ENCODE results near the gene PTTG1IP.

Gene PTTG1IP

DNA sequence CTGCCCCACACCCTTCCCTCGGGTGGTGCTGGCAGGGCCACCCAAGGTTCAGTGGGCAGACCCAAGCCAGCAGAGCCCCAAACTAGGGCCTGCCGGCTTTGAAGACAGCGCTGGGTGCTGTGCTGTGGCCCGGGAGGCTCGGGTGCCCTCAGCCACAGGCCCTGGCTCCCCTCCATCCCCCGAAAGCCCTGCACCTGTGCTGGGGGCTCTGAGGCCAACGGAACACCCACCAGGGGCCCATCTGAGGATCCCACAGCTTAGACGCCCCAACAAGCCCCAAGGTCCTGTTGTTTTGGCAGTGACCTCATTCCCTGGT is 38.6 kb upstream of the PTTG1IP start:
- DNase-seq (ENCODE audit: low read depth) = no peak
- H3K4me3 ChIP-seq (ENCODE audit: control insufficient read depth, low read depth, low read length) = no peak overlapping the region
- TF ChIP-seq, protein P1, sequence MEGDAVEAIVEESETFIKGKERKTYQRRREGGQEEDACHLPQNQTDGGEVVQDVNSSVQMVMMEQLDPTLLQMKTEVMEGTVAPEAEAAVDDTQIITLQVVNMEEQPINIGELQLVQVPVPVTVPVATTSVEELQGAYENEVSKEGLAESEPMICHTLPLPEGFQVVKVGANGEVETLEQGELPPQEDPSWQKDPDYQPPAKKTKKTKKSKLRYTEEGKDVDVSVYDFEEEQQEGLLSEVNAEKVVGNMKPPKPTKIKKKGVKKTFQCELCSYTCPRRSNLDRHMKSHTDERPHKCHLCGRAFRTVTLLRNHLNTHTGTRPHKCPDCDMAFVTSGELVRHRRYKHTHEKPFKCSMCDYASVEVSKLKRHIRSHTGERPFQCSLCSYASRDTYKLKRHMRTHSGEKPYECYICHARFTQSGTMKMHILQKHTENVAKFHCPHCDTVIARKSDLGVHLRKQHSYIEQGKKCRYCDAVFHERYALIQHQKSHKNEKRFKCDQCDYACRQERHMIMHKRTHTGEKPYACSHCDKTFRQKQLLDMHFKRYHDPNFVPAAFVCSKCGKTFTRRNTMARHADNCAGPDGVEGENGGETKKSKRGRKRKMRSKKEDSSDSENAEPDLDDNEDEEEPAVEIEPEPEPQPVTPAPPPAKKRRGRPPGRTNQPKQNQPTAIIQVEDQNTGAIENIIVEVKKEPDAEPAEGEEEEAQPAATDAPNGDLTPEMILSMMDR (conservative IDR thresholded peaks at IDR 0.05; ENCODE audit: control insufficient read depth, insufficient read depth, low read depth, low read length) = no peak

DNA sequence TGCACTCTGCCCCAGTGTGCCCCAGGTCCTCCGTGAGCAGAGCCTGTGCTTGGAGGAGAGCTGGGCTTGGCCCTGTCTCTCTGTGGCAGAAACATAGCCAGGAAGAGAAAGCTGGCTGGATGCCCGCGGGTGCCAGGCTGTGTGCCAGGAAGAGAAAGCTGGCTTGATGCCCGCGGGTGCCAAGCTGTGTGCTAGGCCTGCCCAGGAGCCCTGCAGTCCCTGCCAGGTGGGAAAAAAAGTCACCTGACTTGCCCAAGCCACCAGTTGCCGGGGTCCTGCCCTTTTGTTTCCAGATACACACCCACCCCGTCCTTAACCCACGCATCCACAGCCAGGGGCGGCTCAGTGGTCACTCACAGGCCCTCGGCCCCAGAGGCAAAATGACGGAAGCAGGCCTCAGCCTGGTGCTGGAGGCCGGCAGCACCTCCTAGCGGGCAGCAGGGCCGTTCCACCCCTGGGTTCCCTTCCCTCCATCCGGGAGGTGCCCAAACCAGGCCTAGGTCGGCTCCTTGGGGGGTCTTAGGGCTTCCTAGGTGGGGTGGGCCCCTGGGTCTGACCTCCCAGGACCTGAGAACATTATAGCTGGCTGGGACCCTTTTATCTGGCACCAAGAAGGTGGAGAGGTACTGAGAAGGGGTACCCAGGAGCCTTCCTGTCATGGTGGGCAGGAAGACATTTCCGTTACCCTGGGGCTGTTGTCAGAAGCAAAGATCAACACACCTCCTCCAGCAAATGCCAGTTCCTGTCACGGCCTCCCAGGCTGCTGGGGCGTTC is 38.1 kb upstream of the PTTG1IP start:
- H3K4me3 ChIP-seq (ENCODE audit: control insufficient read depth, low read depth, low read length) = no peak overlapping the region
- DNase-seq (ENCODE audit: low read depth) = no peak

DNA sequence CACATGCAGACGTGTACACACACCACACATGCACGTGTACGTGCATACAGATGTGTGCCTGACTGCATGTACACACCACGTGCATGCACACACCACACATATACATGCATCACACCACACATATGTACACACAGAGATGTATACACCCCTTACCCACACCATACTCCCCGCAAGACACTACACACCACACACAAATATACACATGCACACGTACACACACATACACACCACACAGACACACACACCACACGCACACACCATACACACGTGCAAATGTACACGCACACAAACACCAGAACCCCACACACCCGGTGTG is 37.5 kb upstream of the PTTG1IP start:
- no peak overlapping the region for H3K4me3 ChIP-seq (ENCODE audit: control insufficient read depth, low read depth, low read length)
- no peak for DNase-seq (ENCODE audit: low read depth)
- TF ChIP-seq, protein P1 (conservative IDR thresholded peaks at IDR 0.05; ENCODE audit: control insufficient read depth, insufficient read depth, low read depth, low read length) = no peak

More for the DNA sequence above, 38.1 kb upstream of the PTTG1IP start:
- TF ChIP-seq, protein P1 (conservative IDR thresholded peaks at IDR 0.05; ENCODE audit: control insufficient read depth, insufficient read depth, low read depth, low read length) = no peak

DNA sequence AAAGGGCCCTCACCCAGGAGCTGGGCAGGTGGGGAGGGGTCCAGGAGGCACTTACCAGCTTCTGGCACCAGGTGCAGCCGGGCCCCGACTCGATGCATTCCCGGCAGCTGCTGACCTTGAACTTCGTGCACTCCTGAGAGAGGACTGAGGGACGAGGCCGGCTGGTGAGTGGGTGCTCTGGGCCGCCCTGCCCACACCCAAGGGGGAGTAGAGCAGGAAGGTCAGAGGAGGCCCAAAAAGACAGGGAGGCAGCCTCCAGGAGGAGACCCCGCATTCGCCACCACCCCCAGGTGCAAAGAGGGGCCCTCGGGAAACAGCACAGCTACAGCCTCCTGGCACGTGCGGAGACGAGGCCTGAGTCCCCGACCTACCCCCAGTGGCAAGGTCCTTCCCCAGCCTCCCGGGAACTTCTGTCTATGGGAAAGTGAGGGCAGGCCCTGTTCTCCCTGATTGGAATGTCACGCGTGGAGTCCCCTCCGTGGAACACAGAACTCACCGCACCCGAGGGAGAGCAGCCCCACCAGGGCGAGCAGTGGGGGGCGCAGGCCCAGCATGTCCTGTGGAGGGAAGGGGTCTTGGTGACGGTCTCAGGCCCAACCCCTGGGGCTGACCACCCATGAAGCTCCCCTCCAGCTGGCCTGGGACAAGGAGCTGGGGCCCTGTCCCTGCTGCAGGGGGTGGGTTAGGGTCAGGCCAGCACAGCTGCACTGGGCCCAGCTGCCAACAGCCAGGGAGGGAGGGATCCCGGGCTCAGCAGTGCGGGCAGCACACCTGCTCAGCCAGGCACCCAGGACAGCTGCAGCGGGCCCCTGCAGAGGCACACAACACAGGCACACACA is 37.0 kb upstream of the PTTG1IP start:
- DNase-seq (ENCODE audit: low read depth) = no peak
- no peak overlapping the region for H3K4me3 ChIP-seq (ENCODE audit: control insufficient read depth, low read depth, low read length)
- TF ChIP-seq, protein P1 (conservative IDR thresholded peaks at IDR 0.05; ENCODE audit: control insufficient read depth, insufficient read depth, low read depth, low read length) = no peak

DNA sequence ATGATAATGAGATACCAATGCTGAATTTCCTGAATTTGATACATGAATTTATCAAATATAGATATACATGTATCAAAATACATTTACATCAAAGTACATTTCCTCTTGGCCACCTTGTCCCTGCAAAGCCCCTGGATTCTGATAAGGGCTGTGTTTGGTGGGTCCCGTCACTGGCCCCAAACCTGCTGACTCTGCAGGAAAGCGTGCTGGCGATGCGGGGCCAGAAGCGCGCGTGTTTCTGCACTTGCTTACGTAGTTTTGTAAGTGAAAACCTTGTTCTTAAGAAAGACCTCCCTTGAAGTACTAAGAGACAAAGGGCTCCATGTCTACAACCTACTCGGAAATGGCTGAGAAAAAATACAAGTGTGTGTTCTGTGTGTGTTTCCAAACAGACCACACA is 36.2 kb upstream of the PTTG1IP start:
- TF ChIP-seq, protein P1 (conservative IDR thresholded peaks at IDR 0.05; ENCODE audit: control insufficient read depth, insufficient read depth, low read depth, low read length) = no peak
- no peak for DNase-seq (ENCODE audit: low read depth)
- no peak overlapping the region for H3K4me3 ChIP-seq (ENCODE audit: control insufficient read depth, low read depth, low read length)

DNA sequence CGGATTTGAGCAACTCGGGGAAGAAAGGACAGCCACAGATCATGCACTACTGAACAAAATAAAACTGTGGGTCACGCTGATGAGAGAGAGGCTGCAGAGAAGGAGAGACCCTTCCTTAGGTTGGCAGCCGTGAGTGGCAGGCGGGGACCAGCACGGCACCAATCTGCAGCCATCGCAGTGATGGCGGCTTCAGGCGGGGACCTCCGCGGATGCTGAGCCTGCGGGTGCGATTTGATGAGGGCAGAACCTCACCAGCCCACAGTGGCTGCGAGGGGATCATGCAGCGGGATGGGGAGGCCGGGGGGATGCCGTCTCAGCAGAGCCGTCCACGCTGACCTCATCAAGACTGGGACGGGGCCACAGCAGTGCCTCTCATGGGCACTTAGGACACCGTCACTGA is 35.4 kb upstream of the PTTG1IP start:
- no peak overlapping the region for H3K4me3 ChIP-seq (ENCODE audit: control insufficient read depth, low read depth, low read length)
- no peak for DNase-seq (ENCODE audit: low read depth)
- TF ChIP-seq, protein P1 (conservative IDR thresholded peaks at IDR 0.05; ENCODE audit: control insufficient read depth, insufficient read depth, low read depth, low read length) = no peak

Data from fibroblast of mammary gland (primary cell).